SK-N-MC (cell line): ENCODE data around the gene CACTIN.

ENCODE experiments used
- EZH2 ChIP-seq: fragments of 200-600 bp; sonication (generic); IDR thresholded peaks from one replicate; pipeline ENCODE4 v1.6.1; 2017; ENCODE audit warnings: antibody characterized with exemption
- FOXP2 ChIP-seq: optimal IDR thresholded peaks from 2 replicates; pipeline ENCODE3; 2011; ENCODE audit warnings: mild to moderate bottlenecking, moderate library complexity; ENCODE audit not compliant: insufficient read depth; ENCODE audit errors: extremely low read length, control extremely low read depth
- POLR2AphosphoS5 ChIP-seq: IDR thresholded peaks from 2 replicates; pipeline ENCODE4 v1.6.1; 2012; ENCODE audit warnings: mild to moderate bottlenecking, low read depth, low read length, borderline replicate concordance

DNA sequence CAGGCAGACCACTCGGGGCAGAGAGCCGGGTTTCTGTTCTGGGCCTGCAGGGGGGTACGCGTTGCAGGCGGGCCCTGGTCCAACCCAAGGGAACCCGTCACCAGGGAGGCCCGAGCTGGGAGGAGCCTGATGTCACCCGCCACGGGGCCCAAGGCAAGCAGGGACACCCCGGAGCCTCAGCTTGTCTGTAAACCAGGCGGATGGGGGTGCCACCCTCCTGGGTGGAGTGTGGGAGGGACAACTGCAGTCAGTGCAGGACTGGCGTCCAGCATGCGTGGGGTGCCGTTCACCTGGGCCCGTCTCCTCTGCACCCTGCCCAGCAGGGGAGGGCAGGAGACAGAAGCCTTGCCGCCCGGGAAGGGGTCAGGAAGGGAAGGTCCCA lies 7.0 kb downstream of the CACTIN start:
- TF ChIP-seq POLR2AphosphoS5: no peak
- TF ChIP-seq EZH2: no peak
- TF ChIP-seq FOXP2: no peak
